GM12891 (cell line): ENCODE results near the gene ESRRG.

Experiments used
- POLR2A ChIP-seq: IDR thresholded peaks from 2 replicates; pipeline ENCODE4 v1.6.1; 2011; ENCODE audit warnings: low read depth, low read length, control low read depth
- POLR2AphosphoS5 ChIP-seq: IDR thresholded peaks from 2 replicates; pipeline ENCODE4 v1.6.1; 2011; ENCODE audit warnings: low read depth, low read length, control low read depth
- POU2F2 ChIP-seq: IDR thresholded peaks from 2 replicates; pipeline ENCODE4 v1.6.1; 2011; ENCODE audit warnings: low read depth, mild to moderate bottlenecking, control low read depth, low read length, moderate library complexity
- SPI1 ChIP-seq: IDR thresholded peaks from 2 replicates; pipeline ENCODE4 v1.6.1; 2011; ENCODE audit warnings: low read depth, low read length, control low read depth
- TAF1 ChIP-seq: IDR thresholded peaks from 2 replicates; pipeline ENCODE4 v1.6.1; 2011; ENCODE audit warnings: low read depth, low read length, control low read depth

GRCh38 chr1:216739793-216740192 lies 16.6 kb upstream of the ESRRG start:
- no peak for TF ChIP-seq POLR2AphosphoS5
- no peak for TF ChIP-seq POLR2A
- no peak for TF ChIP-seq SPI1
- TF ChIP-seq POU2F2: no peak
- no peak for TF ChIP-seq TAF1
